HK-2 (cell line): Measurements from ENCODE around the gene TTC39B.

Experiments used
- DNase-seq: peaks from one replicate; pipeline ENCODE4 v3.0.0-alpha.2; 2018; ENCODE audit not compliant: unreplicated experiment

The TTC39B gene

GRCh38 chr9:15132091-15132490 lies 174.9 kb downstream of the TTC39B start:
- no peak for DNase-seq

- DNase-seq = no peak
These were observed 175.9 kb downstream of the TTC39B start for GRCh38 chr9:15131094-15131493.

- DNase-seq = no peak
These were observed 179.2 kb downstream of the TTC39B start for GRCh38 chr9:15127831-15128230.

- DNase-seq = no peak
These were observed 185.4 kb downstream of the TTC39B start for GRCh38 chr9:15121630-15122029.

GRCh38 chr9:15116130-15116580 lies 190.9 kb downstream of the TTC39B start:
- no peak for DNase-seq

GRCh38 chr9:15115702-15116101 lies 191.3 kb downstream of the TTC39B start:
- no peak for DNase-seq

- DNase-seq = no peak
These were observed 192.0 kb downstream of the TTC39B start for GRCh38 chr9:15115041-15115440.
